ENCODE measurements around the gene SMC1B.
"Not testable (repeated sequence)": the region's sequence is repeated elsewhere in the genome, so short reads cannot be mapped to it uniquely, and the experiment has no call there.

SMC1B gene

GRCh38 chr22:45338795-45339194 lies 74.6 kb downstream of the SMC1B start:
- FAIRE-seq = no peak

- no peak for FAIRE-seq
These were observed 75.9 kb downstream of the SMC1B start for GRCh38 chr22:45337536-45337935.

GRCh38 chr22:45336971-45337431 lies 76.4 kb downstream of the SMC1B start:
- no peak for FAIRE-seq

- FAIRE-seq = no peak
These were observed 77.4 kb downstream of the SMC1B start for GRCh38 chr22:45335854-45336522.

GRCh38 chr22:45335021-45335818 lies 78.2 kb downstream of the SMC1B start:
- FAIRE-seq = no peak

GRCh38 chr22:45334528-45334927 lies 78.9 kb downstream of the SMC1B start:
- FAIRE-seq = no peak

GRCh38 chr22:45334068-45334467 lies 79.3 kb downstream of the SMC1B start:
- FAIRE-seq = no peak

GRCh38 chr22:45332001-45332400 lies 81.4 kb downstream of the SMC1B start:
- FAIRE-seq = no peak

GRCh38 chr22:45331486-45331885 lies 81.9 kb downstream of the SMC1B start:
- FAIRE-seq = no peak

GRCh38 chr22:45330548-45330947 lies 82.9 kb downstream of the SMC1B start:
- no peak for FAIRE-seq

GRCh38 chr22:45329530-45329936 lies 83.9 kb downstream of the SMC1B start:
- FAIRE-seq = no peak

GRCh38 chr22:45328822-45329529 lies 84.4 kb downstream of the SMC1B start:
- no peak for FAIRE-seq

- not testable (repeated sequence) for FAIRE-seq
These were observed 85.1 kb downstream of the SMC1B start for GRCh38 chr22:45328261-45328660.

- no peak for FAIRE-seq
These were observed 89.1 kb downstream of the SMC1B start for GRCh38 chr22:45324311-45324711.

GRCh38 chr22:45323695-45324094 lies 89.7 kb downstream of the SMC1B start:
- no peak for FAIRE-seq

GRCh38 chr22:45322873-45323525 lies 90.4 kb downstream of the SMC1B start:
- FAIRE-seq = no peak

GRCh38 chr22:45321827-45322226 lies 91.6 kb downstream of the SMC1B start:
- no peak for FAIRE-seq

GRCh38 chr22:45320357-45320976 lies 92.9 kb downstream of the SMC1B start:
- no peak for FAIRE-seq

GRCh38 chr22:45319324-45319685 lies 94.1 kb downstream of the SMC1B start:
- no peak for FAIRE-seq

- FAIRE-seq = no peak
These were observed 94.7 kb downstream of the SMC1B start for GRCh38 chr22:45318558-45319323.

- no peak for FAIRE-seq
These were observed 95.2 kb downstream of the SMC1B start for GRCh38 chr22:45318168-45318557.

All from TTC549 (cell line).